ENCODE data around the gene SLC28A1.
"Not testable (repeated sequence)": the region's sequence is repeated elsewhere in the genome, so short reads cannot be mapped to it uniquely, and the experiment has no call there.

SLC28A1 gene

DNA sequence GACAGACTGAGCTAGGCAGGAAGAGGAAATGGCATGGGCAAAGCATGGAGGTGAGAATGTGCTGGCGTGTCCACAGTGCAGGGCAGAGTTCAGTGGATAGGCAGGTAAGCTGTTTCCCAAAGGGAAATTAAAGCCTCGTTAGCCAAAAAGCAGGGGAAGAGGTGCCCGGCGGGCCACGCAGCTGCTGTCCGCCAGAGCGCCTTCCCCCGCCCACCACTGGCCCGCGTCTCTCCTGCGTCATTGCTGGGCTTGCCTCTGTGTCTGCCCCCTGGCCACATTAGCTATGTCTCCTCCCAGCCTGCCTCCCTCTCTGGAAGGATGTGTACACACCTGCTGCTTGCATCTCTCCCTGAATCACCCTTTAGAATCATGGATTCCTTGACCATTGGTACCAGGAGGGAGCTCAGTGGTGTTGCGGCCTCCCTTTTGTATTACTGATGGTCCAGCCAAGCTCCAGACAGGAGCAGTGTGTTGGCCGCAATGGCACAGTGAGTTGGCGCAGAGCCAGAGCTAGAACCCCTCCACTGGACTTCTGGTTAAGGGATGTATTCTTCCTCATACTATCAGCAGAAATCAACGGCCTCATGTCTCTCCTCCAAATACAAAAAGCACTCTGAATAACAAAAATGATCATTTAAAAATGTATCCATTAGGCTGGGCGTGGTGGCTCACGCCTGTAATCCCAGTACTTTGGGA lies 26.6 kb downstream of the SLC28A1 start:
- DNase-seq: no peak

DNA sequence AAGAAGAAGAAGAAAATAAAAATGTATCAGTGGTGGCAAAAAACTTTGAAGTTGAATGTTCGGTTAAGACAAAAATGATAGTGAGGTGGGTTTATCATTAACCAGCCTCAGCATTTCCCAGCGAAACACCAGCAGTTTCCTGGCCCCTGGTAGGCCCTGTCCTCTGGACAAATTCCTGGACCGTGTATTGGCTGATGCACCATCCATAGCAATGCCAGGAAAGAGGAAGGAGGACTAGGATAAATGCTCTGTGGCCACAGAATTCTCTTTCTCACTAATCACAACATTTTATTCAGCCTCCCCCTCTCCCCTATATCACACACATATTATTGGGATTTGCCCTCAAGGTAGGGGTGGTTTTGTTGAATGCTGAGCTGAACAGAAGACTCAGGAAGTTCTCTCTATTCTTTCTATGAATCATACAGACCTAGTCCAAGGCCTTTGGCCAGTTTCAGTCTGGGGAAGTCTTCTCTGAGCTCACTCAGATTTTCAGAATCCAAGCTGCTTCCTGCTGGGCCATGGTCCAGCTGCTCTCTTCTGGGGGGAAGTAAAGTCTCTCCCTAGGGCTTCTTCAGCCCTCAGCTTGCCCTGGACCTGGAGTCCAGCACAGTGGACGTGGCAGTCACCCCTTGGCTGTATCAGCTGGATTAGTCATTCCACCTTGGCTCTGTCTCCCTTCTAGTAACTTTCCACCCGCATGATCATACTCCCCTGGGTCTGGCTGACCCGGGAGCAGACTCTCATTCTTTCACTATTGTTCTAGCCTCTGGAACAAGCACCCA lies 27.6 kb downstream of the SLC28A1 start:
- DNase-seq: peak; percentile 97

DNA sequence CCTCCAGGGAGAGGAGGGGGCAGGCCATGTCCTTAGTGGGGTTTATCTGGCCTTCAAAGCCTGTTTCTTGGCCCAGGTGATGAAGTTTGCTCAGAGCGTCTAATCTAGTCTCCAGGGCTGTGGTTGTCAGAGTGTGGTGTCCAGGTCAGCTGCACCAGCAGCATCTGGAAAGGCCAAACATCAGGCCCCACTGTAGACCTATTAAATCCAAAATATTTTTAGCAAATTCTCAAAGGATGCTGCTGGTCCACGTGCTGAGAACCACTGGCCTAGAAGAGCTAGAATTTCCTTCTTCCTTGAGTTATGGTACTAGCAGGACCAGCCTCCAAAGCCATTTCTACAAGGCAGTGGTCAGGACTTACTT lies 28.9 kb downstream of the SLC28A1 start:
- no peak for DNase-seq

DNA sequence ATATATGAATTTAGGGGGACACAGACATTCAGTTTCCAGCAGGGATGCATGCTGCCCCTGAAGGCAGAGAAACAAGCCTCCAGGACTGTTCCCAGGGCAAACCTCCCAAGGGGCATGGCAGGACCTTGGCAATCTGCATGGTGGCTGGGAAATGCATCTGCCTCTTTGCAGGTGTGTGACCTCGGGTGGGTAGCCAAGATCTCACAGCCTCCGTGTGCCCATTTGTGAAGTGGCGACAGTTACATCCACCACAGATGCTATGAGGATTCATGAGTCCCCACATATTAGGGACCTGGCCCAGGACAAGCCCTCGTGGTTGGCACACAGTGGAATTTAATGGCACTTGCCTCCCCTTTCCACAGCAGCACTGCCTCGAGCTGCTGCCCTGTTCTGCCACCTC lies 29.9 kb downstream of the SLC28A1 start:
- no peak for DNase-seq

DNA sequence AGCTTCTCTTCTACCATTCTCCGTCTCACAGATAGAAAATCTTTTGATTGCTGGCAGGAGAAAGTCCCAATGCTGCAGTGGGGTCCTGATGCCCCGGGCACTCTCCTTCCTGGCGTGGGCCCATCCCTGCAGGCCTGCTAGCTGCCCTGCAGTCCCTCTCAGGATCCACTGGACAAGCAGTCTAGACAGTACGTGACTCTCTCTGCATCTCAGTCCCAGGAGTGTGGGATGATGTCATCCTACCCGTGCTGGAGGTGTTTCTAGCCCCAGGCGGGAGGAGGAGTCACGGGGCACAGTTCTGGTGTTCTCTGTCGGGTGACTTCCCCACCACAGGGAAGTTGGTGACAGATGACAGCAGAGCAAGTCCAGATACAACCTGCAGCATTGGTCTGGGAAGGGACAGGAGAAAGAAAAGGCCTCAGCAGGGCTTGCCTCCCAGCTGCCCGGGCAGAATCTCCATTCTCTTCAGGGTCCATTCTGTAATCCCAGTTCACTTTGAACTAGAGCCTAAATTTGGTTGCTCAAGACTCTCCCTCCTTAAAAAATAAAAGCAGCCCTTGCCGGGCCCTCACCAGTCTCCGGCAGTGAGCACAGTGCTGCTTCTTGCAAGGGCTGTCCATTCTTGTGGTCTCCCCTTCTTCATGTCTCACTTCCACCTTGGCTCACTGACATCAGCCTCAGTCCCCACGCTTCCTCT lies 30.6 kb downstream of the SLC28A1 start:
- DNase-seq: peak; percentile 92

DNA sequence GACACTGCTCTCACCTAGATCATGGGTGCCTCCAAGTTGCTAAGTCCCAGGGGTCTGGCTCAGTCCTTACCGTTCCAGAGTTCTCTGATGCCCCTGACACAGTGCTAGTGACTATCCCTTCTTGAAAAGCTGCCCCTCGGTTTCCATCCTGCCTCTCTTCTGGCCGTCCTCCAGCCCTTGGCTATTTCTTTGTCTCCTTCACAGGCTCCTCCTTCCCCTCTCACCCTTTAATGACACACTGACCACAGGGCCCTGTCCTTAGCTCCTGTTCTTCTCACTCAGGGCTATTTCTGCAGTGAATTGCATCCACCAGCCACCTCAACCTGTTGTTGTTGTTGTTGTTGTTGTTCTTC lies 31.1 kb downstream of the SLC28A1 start:
- no peak for DNase-seq

DNA sequence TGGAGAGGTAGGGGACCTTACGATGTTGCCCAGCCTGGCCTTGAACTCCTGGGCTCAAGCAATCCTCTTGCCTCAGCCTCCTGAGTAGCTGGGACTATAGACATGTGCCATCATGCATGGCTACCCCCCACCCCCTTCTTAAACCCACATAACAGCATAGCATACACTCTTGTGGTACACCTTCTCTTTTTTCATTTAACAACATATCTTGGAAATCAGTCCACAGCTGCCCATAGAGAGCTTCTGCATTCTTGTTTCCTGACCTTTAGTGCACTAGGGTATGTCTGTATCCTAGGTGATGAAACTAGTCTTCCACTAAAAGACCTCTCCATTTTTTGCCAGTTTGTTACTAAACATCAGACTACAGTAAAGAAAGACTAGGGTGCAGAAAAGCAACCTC lies 33.0 kb downstream of the SLC28A1 start:
- DNase-seq: no peak

DNA sequence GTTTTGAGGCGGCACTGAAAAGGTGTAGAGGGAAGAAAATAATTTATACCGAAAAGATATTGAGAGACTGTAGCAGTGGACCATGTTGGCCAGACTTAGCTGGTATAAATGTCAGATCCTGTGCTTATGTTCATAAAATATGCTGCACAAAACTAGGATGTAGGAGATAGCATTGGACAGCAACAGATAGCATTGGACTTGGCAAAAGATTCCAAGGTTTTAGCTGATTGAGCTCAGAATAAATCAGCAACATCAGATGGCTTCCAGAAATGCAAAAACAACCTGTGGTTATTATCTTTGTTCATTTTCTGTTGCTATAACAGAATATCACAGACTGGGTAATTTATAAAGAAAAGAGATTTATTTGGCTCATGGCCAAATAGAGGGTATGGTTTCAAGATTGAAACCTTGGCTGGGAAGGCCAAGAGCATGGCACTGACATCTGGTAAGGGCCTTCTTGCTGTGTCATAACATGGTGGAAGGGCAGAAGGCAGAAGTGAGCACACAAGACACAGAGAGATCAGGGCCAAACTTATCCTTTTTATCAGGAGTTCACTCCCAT lies 34.7 kb downstream of the SLC28A1 start:
- no peak for DNase-seq

DNA sequence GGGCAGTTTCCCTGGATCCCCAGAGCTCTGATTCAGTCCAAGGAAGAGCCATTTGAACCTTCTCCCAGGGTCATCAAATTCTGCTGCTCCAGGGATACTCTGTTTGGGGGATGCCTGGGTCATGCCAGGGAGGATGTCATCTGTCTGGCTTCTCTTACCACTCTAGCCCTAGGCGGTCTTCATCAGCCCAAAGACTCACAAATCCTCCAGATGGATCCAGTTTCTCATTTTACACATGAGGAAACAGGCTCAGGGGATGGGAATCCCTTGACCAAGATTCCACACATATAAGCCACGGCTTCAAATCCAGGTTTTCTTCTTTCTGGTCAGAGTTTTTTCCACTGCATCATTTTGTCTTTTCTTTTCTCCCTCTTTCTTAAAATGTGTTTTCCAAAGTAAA lies 36.7 kb downstream of the SLC28A1 start:
- no peak for DNase-seq

DNA sequence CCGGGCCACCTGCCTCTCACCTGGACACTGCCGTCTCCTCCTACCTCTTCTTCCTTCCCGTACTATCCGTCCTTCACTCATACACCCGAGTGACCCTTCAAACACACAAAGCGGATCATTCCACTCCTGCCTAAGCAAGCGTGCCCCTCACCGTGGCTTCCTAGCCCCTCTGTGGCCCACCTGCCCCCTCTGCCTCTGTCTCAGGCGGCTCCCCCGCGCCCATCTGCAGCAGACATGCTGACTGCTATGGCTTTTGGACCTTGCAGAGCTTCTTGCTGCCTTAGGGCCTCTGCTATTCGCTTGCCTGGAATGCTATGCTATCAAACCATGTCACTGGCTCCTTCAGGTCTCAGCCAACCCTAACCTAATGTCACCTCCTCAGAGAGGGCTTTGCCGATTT lies 38.1 kb downstream of the SLC28A1 start:
- no peak for DNase-seq

DNA sequence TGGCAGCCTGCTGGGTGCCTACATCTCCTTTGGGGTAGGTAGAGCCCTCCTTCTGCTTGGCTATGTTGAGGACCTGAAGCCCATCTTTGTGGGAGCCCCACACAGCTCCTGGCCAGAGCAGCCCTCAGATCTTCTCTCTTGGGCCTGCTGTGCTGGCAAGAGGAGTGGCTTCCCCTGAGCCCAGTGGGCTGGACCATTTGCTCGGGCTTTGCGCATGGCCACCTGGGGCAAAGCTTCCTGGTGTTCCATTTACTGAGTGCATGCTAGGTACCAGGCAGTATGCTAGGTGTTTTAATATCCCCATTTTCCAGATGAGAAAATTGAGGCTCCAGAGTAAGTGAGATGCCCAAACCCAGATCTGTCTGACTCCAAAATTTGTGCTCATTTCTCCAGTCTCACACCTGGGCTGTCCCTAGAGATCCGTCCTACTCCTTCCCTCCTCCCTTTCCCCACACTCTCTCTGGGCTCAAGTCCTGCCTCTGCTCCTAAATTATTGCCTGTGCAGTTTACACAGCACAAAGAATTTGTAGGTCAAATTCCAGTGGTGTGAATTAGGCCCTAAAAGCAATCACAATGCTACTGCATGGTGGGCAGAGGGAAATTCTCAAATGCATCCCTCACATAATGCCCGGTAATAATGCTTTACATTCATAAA lies 39.7 kb downstream of the SLC28A1 start:
- no peak for DNase-seq

DNA sequence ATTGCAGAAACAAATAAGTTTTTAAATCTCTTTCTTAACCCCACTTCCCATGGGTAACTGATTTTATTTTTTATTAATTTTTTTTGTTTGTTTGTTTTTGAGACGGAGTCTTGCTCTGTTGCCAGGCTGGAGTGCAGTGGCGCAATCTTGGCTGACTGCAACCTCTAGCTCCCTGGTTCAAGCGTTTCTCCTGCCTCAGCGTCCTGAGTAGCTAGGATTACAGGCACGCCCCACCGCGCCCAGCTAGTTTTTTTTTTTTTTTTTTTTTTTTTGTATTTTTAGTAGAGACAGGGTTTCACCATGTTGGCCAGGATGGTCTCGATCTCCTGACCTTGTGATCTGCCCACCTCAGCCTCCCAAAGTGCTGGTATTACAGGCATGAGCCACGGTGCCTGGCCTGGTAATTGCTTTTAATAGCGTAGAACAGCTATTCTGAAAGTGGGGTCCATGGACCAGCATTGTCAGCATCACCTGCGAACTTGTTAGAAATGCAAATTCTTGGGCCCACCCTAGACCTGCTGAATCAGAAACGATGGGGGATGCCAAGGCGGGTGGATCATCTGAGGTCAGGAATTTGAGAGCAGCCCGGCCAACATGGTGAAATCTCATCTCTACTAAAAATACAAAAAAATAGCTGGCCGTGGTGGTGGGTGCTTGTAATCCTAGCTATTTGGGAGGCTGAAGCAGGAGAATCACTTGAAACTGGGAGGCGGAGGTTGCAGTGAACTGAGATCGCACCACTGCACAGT lies 40.5 kb downstream of the SLC28A1 start:
- not testable (repeated sequence) for DNase-seq

DNA sequence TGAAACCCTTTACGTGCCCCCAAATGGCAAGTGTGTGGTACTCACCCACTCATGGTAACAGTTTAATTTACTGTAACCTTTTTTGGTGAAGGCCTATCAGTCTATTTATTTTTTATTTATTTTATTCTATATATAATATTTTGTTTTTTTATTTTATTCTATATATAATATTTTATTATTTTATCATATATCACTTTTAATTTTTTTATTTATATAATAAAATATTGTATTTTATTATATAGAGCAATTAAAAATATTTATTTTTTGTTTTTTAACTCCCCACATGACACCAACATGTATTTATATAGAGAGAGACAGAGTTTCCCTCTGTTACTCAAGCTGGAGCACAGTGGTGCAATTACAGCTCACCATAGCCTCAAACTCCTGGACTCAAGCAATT lies 41.4 kb downstream of the SLC28A1 start:
- no peak for DNase-seq

DNA sequence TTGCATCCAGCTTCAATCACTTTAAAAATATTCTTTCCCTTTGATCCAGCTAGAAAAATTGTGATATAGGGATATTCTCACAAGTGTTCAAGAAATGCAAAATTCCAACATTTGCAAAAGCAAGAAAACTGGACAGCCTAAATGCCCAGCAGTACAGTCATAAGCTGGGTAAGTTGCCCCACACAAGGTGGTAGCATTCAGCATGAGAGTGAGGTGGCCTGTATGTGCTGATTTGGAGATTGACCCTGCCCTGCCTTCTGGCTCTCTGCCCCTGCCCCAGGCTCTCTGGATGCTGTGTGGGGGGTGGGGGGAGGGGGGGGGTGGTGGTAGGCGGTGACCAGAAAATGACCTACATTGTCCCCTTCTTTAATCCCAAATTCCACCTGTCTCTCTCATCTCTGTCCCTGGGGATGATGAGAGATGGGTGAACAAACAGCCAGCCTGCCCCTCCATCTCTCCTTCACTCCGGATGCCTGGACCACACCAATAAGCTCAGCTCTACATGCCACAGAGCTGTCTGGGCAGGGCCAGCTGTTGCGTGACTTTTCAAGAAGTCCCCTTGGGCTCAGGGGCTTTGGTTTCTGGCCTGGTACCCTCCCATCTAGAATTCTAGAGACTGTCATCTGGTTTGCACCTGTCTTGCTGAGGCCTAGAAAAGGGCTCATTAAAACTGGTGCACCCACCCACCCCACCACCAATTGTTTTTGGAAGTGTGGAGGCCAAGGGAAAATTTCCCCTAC lies 42.2 kb downstream of the SLC28A1 start:
- no peak for DNase-seq

DNA sequence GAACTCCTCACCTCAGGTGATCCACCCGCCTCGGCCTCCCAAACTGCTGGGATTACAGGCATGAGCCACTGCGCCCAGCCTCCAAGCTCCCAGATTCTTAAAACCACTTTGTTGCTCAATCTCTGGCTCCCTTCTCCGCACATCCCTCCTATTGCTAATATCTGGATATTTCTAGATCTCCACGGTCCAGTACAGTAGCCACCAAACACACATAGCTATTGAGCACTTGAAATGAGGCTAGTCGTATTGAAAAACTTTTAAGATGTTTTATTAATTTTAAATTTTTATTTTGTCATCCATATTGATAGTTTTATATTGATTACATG lies 44.3 kb downstream of the SLC28A1 start:
- no peak for DNase-seq

DNA sequence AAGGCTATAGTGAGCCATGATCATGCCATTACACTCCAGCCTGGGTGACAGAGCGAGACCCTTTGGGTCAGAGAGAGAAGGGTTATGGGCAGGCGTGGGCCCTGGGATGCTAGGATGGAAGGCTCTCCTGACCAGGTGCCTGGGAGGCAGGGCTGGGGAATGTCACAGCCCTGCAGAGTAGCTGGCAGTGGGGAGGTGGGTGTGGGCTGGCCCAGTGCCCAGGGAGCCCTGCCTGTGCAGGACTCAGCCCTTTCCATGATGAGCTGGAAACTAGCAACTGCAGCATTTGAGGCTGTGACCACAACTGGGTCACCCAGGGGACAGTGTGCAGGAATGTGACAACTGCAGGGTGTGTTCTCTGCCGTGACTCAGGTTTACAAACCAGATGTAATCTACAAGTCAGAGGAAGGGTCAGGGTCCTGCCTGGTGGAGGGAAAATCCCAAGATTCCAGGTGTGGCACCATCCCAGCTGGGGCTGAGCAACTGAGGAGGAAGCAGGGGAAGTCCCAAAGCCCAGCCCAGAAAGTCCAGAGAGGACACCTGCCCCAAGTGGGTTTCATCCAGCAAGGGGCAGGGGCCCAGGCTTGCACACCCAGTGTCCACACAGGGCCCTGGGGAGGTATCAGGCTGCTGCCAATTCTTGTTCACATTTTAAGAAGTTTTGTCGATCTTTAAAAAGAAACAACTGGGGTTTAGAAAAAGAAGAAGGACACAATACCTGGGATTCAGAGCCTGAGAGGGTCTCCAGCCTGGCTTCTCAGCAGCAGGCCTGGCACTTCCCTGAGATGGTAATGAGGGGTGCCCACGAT lies 45.5 kb downstream of the SLC28A1 start:
- peak; percentile 79 for DNase-seq

DNA sequence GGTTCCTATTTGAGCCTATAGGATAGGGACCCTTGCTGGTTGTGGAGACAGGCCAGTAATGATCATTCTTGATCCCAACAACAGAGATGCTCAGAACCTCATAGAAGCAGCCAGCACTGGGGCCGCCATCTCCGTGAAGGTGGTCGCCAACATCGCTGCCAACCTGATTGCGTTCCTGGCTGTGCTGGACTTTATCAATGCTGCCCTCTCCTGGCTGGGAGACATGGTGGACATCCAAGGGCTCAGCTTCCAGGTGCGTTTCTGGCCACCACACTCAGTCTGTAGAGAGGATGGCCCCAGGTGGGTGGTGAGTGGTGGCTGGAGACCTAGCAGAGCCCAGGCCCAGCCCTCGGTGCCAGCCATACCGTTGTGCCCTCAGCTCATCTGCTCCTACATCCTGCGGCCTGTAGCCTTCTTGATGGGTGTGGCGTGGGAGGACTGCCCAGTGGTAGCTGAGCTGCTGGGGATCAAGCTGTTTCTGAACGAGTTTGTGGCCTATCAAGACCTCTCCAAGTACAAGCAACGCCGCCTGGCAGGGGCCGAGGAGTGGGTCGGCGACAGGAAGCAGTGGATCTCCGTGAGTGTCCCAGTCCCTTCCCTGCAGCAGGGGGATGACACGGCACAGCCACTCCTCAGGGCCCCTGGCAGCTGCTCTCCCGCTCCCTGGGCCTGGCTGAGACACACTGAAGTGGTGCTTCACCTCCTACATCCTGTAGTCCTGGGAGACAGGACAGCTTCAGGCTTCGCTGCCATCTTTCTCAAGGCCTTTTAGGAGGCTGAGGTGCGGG lies 50.7 kb downstream of the SLC28A1 start:
- DNase-seq: no peak

DNA sequence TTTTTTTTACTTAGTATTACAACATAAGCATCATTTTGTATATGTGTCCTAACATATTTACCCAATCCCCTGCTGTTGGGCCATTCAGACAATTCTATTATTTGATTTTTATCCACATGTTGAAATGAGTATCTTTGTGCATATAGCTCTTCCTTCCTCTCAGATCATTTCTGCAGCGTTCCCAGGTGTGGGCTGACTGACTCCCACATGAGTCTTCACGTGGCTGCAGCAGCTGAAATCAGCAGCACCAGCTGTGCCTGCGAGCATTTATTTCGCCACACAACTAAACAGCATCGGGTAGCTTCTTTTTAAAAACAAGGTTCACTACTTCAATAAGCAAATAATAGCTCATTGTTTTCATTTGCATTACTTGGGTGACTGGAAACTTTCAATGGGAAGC lies 52.7 kb downstream of the SLC28A1 start:
- DNase-seq: no peak

DNA sequence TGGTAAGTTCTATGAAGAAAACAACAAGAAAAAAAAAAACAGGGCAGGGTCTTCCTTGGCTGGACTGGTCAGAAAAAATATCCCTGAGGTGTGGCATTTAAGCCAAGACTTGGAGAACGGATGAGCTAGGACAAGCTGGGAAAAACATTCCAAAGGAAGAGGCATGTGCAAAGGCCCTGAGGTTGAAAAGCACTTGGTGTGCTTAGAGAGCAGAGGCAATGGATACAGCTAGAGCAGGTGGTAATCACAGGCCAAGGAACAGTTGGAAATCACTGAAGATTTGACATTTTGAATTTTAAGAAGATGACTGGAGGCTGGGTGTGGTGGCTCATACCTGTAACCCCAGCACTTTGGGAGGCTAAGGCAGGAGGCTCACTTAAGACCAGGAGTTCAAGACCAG lies 54.3 kb downstream of the SLC28A1 start:
- DNase-seq: no peak

DNA sequence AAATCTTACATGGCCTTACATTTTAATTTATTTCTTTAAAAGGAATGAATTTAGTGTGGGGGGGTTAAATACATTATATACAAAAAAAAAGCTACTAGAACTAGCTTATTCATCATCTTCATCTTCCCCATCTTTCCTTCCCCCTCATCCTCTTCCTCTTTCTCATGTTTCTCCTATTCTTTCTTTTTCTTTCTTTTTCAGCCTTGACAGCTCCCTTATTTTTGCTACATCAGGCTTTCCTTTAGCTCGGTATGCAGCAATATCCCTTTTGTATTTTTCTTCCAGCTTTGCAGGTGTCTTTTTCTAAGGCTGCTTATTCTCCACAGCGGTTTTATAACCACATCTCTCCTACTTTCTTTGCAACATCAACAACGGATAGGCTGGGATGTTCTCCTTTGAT lies 55.9 kb downstream of the SLC28A1 start:
- no peak for DNase-seq
